GM18498 (cell line): Measurements from ENCODE around the gene BANP.
"Not testable (repeated sequence)": the region's sequence is repeated elsewhere in the genome, so short reads cannot be mapped to it uniquely, and the experiment has no call there.

ENCODE experiments used
- ATAC-seq: cut with Tn5 transposase; IDR thresholded peaks from one replicate; pipeline ENCODE4 v1.9.1; 2021; ENCODE audit warnings: mild to moderate bottlenecking, moderate library complexity; ENCODE audit not compliant: unreplicated experiment

Gene BANP, protein sequence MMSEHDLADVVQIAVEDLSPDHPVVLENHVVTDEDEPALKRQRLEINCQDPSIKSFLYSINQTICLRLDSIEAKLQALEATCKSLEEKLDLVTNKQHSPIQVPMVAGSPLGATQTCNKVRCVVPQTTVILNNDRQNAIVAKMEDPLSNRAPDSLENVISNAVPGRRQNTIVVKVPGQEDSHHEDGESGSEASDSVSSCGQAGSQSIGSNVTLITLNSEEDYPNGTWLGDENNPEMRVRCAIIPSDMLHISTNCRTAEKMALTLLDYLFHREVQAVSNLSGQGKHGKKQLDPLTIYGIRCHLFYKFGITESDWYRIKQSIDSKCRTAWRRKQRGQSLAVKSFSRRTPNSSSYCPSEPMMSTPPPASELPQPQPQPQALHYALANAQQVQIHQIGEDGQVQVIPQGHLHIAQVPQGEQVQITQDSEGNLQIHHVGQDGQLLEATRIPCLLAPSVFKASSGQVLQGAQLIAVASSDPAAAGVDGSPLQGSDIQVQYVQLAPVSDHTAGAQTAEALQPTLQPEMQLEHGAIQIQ

GRCh38 chr16:87950765-87951551 is at the start of gene BANP:
TSS of gene BANP (plus strand) at chr16:87951434. CDS start at chr16:87975116, 23,682 bp downstream.
- ATAC-seq, result peak; percentile 85

DNA sequence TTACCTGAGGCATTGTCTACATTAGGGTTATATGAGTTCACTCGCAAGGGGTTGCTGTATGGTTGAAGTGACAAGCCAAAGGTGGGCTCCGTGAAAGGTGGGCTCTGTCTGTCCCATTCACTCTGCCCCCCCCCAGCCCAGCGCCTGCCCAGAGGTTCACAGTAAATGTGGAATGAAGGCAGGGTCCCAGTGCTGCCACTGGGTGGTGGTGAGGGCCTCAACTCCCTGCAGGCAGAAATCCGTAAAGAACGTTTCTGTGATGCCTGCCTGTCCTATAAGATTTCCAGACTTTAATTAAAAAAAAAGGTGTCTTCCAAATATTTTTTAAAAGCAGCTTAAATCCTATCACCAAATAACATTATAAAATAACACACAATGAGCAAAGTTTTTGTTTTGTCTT is 46.3 kb upstream of the BANP start:
- not testable (repeated sequence) for ATAC-seq

DNA sequence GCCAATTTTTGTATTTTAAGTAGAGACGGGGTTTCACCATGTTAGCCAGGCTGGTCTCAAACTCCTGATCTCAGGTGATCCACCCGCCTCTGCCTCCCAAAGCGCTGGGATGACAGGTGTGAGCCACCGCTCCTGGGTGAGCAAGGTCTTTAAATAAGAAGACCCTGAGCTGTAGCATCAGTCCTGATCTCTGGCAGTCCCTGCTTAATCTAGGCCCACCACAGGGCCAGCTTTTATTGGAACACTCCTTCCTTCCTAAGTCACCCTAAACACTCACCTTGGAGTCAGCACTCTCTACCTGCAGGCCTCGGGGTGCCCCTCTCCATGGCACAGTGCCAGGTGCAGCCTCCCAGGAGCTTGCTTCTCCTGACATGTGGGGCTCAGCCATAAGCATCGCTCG is 45.7 kb upstream of the BANP start:
- ATAC-seq, result not testable (repeated sequence)

- ATAC-seq, result not testable (repeated sequence)
Measured at GRCh38 chr16:87908101-87908500, 43.1 kb upstream of the BANP start.

DNA sequence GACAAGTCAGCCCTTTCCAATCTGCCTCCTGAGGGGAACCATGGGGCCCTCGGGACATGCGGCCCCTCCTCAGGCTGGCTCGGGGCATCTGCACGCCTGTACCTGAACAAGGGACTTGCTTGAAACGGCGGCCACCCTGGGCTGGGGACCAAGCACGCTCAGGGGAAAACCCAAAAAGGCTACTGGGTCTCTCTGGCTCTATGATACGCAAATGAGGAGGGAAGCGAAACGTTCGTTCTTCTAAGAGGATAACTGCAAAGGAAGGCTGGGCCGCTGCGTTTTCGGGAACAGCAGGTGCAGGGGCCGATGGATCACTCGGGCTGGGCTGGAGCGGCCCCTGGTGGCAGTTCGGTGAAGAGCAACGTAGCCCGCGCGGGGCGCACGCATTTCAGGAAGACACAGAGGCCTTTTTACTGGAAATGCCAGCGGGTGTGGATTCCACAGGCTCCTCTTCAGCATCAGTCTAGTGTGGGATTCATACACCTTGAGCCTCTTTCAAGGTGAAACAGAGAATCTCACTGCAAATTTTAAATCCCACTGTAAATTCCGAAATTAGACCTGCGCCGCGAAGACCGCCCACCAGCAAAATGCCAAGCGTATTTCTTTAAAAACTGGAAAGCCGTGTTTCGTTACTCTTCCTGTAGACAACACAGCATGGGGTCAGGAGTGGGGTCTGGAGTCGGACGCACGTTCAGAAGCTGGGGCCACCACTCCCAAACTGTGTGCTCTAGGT is 41.9 kb upstream of the BANP start:
- ATAC-seq, result peak; percentile 82

- ATAC-seq, result not testable (repeated sequence)
Measured at GRCh38 chr16:87911106-87911763, 40.0 kb upstream of the BANP start.

GRCh38 chr16:87912691-87913090 is 38.5 kb upstream of the BANP start:
- ATAC-seq, result not testable (repeated sequence)

DNA sequence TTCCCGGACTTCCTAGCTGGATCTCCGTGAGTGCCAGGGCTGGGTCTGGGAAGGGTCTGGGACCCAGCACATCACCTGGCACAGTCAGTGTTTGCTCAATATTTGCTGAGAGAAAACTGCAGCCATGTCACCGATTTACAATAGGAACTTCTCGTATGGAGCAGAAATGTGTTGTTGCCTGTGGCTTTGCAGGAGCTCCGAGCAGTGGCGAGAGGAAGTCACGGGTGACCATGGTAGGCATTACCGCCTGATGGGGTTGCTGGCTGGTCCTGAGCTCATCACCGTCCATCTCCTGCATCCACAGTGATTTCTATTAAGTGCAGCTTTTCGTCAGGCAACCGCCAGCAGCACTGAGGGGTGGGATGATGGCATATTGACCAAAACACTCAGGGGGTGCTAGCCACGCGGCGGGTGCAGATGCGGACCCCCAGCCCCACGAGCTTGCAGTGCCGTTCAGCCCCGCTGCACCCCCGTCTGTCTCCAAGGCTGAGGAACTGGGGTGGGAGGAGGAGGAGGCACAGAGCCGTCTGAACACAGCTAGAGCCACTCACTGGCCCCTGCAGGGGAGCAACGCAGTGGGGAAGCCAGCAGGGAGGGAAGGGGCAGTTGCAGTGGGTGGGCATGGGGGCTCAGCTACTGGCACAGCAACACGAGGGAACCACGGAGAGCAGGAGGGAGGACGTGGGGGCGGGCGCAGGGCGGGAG is 37.1 kb upstream of the BANP start:
- ATAC-seq, result not testable (repeated sequence)

GRCh38 chr16:87914812-87915211 is 36.4 kb upstream of the BANP start:
- ATAC-seq, result no peak

DNA sequence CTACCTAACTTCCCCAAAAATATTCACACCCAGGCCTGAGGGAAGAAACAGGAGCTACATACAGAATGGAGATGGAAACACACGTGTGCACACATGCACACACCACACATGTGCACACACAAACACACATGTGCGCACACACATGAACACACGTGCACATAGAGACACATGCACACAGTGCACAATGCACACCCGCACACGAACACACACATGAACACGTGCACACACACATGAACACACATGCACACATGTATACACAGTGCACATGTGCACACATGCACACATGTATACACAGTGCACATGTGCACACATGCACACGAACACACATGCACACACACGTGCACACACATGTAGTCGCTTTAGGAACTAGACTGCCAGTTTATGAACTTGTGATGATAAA is 33.7 kb upstream of the BANP start:
- no peak for ATAC-seq

DNA sequence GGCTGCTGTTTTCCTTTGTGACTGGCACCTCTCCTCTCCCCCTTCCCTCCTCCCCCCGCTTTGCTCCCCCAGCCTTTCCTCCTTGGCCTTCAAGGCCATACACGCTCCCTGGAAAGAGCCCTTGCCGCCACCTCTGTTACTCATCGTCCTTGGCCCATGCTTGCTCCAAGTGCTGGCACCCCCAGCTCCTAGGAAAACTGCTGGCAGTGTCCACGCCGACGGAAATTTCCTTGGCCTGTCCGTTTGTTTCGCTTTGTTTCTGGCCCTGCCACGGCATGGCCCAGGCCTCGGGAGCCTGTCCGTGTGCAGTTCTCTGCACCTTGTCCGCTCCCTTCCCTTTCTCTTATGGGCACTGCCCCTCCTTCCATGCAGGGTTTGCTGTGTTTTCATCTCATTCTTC is 32.9 kb upstream of the BANP start:
- ATAC-seq, result no peak

DNA sequence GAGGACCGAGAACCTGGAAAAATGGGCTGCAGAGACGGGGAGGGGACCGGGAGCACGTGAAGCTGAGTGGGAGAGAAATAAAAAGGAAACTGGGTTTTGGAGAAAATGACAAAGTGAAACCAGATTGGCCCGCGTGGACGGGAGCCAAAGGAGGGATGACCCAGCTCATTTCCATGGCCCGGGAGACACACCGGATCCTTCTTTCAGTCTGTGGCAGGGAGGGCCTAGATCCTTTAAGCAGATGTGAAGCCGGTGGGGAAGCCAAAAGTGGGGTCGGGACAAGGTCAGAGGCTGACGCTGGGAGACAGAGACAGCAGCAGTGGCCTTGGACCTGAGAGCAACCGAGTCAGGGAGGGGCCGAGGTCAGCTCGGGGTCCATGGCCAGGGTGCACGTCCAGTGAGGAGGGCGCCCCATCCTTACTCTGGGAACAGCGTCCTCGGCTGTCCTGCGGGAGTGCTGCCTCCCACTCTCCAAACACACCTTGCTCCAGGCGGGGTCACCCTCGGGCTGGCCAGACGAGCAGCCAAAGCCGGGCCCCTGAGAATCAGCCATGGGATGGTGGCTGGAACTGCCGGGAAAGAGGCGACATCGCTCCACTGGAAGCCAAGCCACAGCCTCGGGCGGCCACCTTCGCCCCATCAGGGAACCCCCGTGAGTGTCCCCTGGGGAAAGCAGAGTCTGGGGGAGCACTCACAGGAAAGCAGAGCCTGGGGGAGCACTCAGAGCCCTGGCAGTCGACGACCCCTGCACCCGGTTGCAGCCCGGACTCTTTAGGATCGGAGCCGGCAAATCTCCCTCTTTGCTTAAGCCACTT is 32.2 kb upstream of the BANP start:
- ATAC-seq, result no peak

- ATAC-seq, result no peak
Measured at GRCh38 chr16:87919681-87919994, 31.6 kb upstream of the BANP start.

DNA sequence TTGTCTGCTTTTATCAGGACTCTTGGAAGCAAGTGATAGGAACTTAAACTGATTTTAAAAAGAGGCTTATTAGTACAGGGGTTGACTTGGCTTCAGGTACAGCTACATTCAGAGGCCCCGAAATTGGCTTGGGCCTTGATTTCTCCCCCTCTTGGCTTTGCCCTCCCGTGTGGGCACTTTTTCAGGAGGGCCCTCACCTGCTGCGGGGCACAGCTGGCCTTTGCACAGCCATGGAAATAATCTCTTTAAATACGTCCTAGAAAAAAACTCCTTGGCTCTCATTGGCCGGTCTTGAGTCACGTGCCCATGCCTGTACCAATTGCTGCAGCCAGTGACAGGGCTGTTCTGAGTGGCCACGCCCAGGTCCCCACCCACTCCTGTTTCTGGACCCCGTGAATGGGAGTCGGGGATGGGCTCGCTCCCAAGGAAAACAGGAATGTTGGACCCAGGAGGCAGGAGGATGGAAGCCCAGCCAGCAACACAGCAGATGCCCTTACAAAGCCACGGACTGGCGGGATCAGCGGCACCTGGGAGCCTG is 29.9 kb upstream of the BANP start:
- no peak for ATAC-seq

GRCh38 chr16:87922250-87922871 is 28.9 kb upstream of the BANP start:
- ATAC-seq, result no peak

GRCh38 chr16:87924041-87924810 is 27.0 kb upstream of the BANP start:
- peak; percentile 76 for ATAC-seq

GRCh38 chr16:87924811-87925670 is 26.2 kb upstream of the BANP start:
- ATAC-seq, result no peak
